ENCODE data around the gene ERC2. TPM values are rescaled to one million over a fixed set of nuclear protein-coding genes. Genes with fewer than 3 reads are reported as not detected.

Gene ERC2
- total and polyA plus RNA-seq, 2 donors (not counting 3 experiments of a cell fraction or from before 2014, with no cell fraction given): 5.6 to 15.5 TPM

GRCh38 chr3:55728461-55729100, 739.7 kb downstream of the ERC2 start:
- no peak for DNase-seq (ENCODE audit: low read depth, low spot score)
- dilution Hi-C loops (cut with MboI; ENCODE audit: extremely low pct_ligation_motif_present, low sequenced_read_pairs): no loop called here

More at GRCh38 chr3:55728461-55729100, 739.7 kb downstream of the ERC2 start:
- intact Hi-C loops (cut with micrococcal nuclease): no loop called here
- no TSS peak for BruUV-seq (replicated peaks)
- H3K36me3 ChIP-seq (ENCODE audit: control insufficient read depth in 2 of 2, extremely low read depth in 1 of 2, insufficient read depth in 2 of 2, low read length in 2 of 2): no peaks in the 10 kb centered on the region
- no peaks in the 10 kb centered on the region for H3K9me1 ChIP-seq (replicated peaks; ENCODE audit: control insufficient read depth, extremely low read depth, insufficient read depth, low read length)
- FAIRE-seq: no peak
- POLR2A ChIA-PET: no interaction called here
- no peaks in the 10 kb centered on the region for H3K27me3 ChIP-seq (ENCODE audit: control insufficient read depth in 2 of 2, insufficient read depth in 2 of 2, low read length in 2 of 2)
- no peak overlapping the region for H3K27ac ChIP-seq (ENCODE audit: insufficient read depth, low read depth, low read length)
- CTCF ChIA-PET: interaction anchor here (1.4 kb wide), 1 partner anchor 14 kb away, joined by 3 read pairs; no protein-coding TSS in a partner anchor
- H3K4me1 ChIP-seq (ENCODE audit: control insufficient read depth, extremely low read depth, insufficient read depth, low read length): no peaks in the 10 kb centered on the region
- TF ChIP-seq POLR2A (IDR thresholded peaks at IDR 0.05; ENCODE audit: low read depth, low read length): no peak
- TF ChIP-seq JUN (IDR thresholded peaks at IDR 0.05; ENCODE audit: borderline replicate concordance, insufficient read depth, insufficient read length, low read depth): no peak
- no peak for TF ChIP-seq FOS (IDR thresholded peaks at IDR 0.05; ENCODE audit: borderline replicate concordance, insufficient read depth, low read length)
- TF ChIP-seq CTCF (IDR thresholded peaks at IDR 0.05; ENCODE audit: extremely low read depth in 1 of 2, insufficient read depth in 1 of 2, low read depth in 1 of 2, low read length in 2 of 2): no peak
- no peak for TF ChIP-seq POLR2AphosphoS5 (IDR thresholded peaks at IDR 0.05; ENCODE audit: insufficient read depth, low read depth, low read length)
- no peak for TF ChIP-seq MAX (IDR thresholded peaks at IDR 0.05; ENCODE audit: insufficient read depth, insufficient read length)
- no peak for TF ChIP-seq EZH2 (IDR thresholded peaks at IDR 0.05; ENCODE audit: borderline replicate concordance, low read depth, low read length, severe bottlenecking)
- TF ChIP-seq GATA2 (IDR thresholded peaks at IDR 0.05; ENCODE audit: insufficient read depth, insufficient read length, low read depth, low read length): no peak
- no peak for TF ChIP-seq MYC (IDR thresholded peaks at IDR 0.05; ENCODE audit: low read depth, low read length)
- H3K4me3 ChIP-seq (replicated peaks in 1 of 3; ENCODE audit: insufficient read depth in 1 of 3, low read depth in 1 of 3, low read length in 3 of 3): no peak overlapping the region
- no peak overlapping the region for H3K4me2 ChIP-seq (ENCODE audit: insufficient read depth, low read length)
- H3K79me2 ChIP-seq (ENCODE audit: control insufficient read depth, insufficient read depth, low read length): no peaks in the 10 kb centered on the region
- H4K20me1 ChIP-seq (replicated peaks; ENCODE audit: control insufficient read depth, extremely low read depth, insufficient read depth, low read length): no peaks in the 10 kb centered on the region
- H2AFZ ChIP-seq (ENCODE audit: low read depth, low read length): no peak overlapping the region
- no peaks in the 10 kb centered on the region for H3K9me3 ChIP-seq (replicated peaks; ENCODE audit: control insufficient read depth, insufficient read depth, low read length)
- no peak overlapping the region for H3K9ac ChIP-seq (replicated peaks; ENCODE audit: extremely low read depth, insufficient read depth, low read length)
